GM21528 (cell line): ENCODE results near the gene TMPRSS11A.

ENCODE experiments used
- ATAC-seq: cut with Tn5 transposase; IDR thresholded peaks from one replicate; pipeline ENCODE4 v1.9.1; 2021; ENCODE audit warnings: mild to moderate bottlenecking, moderate library complexity; ENCODE audit not compliant: unreplicated experiment, low FRiP score

The TMPRSS11A gene

DNA sequence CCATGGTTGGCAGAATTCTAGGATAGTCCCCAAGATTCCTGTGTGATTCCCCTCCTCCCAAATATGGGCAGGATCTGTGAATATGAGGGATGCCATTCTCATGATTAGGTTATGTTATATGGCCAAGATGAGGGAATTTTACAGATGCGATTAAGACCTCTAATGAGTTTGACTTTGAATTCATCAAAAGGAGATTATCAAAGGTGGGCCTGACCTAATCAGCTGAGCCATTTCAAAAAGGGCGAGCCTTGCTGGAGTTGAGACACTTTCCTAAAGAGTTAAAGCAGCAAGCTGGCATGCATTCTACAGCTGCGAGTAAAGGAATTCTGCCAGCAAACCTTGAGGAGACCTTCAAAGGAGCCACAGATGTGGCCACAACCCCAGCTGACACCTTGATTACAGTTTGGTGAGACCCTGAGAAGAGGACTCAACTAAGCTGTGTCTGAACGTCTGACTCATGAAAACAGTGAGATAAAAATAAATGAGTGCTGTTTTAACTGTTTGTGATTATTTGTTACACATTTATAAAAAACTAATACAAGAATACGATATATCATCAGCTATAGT, 47.8 kb downstream of the TMPRSS11A start:
- ATAC-seq, result no peak

DNA sequence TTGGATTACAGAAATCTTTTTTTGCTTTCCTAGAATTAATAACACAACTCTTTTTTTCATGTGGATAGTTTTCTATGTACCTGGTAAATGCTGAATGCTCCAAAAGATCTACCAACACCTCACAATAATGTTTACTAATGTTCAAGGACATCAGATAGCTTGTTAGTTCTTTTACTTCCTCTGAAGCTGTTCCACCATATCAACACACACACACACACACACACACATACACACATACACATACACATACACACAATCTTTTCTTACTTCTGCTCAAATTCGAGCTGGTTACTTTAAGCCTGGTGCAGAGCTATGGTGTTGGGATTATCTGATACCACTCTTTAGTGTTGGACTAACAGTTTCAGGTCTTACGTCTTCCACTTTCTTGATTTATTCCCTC, 51.2 kb downstream of the TMPRSS11A start:
- no peak for ATAC-seq

DNA sequence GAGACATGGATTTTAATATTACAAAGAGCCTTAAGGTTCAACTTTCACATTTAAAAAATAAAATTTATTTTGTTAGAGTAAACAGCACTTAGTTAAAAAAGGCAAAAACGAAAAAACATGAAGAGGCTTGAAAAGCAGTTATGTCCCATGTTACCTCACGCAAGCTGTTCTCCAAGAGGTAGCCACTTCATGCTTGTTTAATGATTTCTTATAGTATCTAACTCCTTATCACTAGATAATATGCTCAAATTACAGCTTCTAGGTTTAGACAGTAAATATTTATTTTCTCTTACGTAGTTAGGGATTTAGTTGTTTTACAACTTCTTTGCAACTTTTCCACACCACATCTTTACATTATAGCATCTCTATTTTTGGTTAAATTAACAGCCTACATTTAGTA, 51.7 kb downstream of the TMPRSS11A start:
- ATAC-seq, result no peak

DNA sequence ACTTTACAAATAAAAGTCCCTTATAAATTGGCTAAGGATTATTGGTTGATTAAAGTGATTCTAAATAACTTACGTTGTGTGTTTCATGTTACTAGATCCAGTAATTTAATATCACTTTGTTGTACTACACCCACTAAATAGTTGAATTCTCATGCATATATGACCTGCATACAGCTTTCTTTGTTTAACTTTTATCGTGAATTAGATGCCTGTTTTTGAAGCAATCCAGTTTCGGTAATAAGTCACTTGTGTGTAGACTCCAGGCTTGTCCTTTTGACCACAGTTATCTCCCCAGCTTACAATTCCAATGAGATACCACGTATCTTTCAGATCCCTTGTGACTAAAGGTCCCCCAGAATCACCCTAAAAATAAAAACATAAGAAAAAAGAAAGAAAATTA, 52.2 kb downstream of the TMPRSS11A start:
- no peak for ATAC-seq

DNA sequence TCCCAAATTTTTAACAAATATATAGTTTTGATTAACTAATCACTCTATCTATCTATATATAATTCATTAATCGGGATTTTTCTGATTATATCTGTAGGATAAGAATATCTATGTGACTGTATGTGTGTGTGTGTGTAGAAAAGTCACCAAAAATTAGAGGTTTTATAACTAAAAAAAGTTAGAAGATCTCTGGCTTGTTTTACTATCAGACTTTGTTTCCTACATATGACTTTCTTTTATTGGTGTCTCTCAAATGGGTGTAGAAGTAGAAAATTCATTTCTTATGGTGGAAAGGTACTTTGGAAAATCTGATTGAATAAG, 52.7 kb downstream of the TMPRSS11A start:
- ATAC-seq, result no peak

DNA sequence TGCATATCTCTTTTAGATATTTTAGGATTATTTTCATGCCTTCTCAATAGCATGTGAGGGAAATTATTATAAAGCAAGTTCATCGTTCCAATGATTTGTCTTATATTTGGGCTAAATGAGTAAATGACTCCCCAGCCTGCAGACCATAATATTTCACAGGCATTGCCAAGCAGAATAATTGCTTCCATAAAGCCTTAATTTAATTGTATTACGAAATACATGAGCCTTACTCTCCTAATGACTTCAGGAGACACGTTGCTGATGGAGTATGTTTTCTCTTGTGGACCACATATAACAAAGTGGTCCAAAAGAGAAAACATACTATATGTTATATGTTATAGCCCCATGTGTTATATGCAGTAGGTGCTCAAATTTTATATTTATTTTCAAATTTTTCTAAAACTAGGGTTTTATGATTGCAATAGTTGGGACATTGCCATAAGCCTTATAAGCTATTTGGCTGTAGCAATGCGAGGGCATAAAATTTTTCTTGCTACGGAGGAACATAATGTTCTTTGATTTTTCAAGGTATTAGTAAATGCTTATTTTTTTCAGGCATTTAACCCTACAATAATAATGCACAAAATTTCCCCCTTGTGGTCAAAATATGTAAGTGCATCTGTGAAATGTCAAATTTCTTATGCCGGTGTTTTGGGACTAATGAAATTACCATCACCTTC, 53.2 kb downstream of the TMPRSS11A start:
- no peak for ATAC-seq

DNA sequence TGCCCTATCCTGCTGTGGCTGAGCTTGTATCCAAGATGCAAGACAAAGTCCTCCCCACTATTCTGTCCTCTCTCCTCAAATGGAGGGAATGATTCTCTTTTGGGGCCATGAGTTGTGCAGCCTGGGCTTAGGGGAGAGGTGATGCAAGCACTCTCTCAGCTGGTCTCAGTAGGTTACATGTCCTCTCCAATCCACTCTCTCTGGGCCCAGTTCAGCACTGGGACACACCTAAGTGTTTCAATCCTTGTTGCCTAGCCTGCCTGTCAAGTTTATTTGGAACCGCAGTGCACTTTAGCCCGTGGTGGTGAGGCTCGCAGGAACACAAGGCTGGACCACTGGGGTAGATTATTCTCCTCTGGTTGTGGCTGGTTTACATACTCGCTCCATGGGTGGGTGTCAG, 55.6 kb downstream of the TMPRSS11A start:
- no peak for ATAC-seq

DNA sequence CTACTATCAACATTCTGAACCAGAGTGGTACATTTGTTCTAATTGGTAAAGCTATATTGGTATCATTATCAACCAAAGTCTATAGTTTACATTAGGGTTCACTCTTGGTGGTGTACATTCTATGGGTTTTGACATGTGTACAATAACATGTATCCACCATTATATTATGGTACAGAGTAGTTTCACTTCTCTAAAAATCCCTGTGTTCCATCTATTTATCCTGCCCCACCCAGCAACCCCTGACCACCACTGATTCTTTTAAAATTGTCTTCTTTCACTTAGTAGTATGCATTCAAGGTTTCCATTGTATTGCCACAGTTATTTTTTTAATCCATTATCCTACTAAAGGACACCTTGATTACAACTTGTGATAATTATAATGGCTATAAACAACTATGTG, 64.2 kb downstream of the TMPRSS11A start:
- ATAC-seq, result no peak

DNA sequence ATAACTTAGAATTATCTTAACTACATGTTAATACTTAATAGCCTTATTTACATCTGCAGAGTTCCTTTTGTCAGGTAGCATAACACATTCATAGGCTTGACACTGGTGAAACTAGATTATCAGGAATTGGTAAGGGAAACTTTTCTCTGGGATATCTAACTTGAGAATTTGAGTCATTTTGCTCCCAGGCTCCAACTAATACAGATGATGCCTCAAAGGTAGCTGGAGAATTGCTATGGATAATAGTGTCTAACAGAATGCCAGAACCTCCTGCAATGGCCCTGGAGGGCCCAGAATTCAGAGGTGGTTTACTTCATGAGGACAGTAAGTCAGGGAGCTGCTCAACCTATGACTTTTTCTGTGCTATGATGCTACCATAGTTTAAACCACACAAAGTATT, 65.6 kb downstream of the TMPRSS11A start:
- no peak for ATAC-seq

DNA sequence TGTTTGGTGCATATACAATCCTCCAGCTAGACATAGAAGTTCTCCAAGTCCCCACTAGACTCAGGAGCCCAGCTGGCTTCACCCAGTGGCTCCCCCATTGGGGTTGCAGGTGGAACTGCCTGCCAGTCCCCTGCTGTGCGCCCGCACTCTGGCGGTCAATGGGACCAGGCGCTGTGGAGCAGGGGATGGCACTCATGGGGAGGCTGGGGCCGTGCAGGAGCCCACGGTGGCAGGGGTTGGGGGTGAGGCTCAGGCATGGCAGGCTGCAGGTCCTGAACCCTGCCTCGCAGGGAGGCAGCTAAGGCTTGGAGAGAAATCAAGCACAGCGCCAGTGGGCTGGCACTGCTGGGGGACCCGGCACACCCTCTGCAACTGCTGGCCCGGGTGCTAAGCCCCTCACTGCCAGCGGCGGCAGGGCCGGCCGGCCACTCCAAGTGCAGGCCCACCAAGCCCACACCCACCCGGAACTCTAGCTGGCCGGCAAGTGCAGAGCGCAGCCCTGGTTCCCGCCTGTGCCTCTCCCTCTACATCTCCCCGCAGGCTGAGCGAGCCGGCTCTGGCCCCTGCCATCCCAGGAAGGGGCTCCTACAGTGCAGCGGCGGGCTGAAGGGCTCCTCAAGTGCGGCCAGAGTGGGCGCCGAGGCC, 66.8 kb downstream of the TMPRSS11A start:
- no peak for ATAC-seq

DNA sequence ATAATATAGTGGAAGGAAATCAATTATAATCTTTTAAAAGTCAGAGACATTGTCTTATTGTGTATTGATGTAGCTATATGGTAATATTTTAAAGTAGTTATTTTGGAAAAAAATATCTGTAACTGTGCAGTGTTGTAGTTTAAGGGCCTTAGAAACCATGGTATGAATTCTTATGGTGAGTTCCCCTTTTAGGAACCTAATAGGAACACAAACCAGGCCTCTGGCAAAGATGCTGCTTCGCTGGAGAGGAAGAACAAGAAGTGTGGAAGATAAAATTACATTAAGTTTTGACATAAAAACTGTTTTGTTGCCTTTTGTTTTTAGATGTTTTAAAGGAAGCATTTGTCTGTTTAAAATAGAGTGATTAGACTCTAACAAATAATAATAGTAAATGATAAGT, 68.6 kb downstream of the TMPRSS11A start:
- ATAC-seq, result no peak

DNA sequence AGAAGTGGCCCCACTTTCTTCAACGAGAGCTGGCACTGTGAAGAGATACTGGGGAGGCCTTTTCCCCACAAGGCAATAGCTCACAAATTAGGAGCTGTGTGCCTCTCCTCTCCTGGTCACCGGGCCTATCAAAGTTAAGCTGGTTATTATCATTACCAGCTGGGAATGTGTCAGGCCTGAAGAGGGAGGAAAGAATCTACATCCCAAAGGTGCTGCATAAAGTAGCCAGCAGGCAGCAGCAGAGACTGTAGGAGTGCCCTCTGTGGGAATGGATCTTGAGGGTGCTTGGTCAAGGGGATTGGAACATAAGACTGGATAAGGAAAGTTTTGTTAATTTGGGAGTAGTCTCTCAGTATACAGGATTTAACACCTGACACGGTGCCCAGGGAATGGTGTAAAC, 70.4 kb downstream of the TMPRSS11A start:
- ATAC-seq, result no peak

DNA sequence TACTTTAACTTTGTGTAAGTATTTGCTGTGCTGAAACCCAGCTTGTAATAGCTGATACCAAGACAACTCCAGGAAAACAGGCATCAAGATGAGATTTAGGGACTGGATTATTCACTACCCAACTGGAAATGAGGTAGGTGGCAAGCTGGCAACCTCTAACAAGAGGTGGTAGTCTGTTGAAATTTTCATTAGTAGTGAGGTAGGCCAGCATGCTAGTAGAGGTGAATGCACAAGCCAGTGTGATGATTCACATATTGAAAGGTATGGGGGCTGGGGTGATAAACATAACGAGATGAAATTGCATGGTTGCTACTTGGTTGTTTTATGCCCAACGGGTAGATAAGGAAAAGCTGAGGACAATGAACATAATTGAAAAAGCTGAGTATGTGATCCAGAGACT, 71.0 kb downstream of the TMPRSS11A start:
- ATAC-seq, result no peak

DNA sequence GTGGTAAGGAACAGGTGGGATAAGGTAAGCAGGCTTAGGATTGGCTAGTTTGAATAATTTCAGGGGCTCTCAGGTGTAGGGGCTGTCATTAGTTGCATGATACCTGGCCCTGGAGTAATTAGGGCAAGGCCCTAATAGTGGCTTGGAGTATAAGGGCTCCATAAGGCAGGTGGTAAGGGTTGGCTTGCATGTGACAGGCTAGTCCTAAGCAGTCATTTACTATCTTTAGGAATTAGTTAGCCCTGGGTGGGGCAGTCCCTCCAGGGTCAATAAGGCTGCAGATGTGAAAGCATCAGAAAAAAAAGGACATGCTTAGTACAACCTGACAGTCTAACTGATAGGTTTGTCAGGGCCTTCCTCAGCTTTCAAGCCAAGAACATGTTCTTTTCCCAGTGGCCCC, 71.6 kb downstream of the TMPRSS11A start:
- no peak for ATAC-seq

DNA sequence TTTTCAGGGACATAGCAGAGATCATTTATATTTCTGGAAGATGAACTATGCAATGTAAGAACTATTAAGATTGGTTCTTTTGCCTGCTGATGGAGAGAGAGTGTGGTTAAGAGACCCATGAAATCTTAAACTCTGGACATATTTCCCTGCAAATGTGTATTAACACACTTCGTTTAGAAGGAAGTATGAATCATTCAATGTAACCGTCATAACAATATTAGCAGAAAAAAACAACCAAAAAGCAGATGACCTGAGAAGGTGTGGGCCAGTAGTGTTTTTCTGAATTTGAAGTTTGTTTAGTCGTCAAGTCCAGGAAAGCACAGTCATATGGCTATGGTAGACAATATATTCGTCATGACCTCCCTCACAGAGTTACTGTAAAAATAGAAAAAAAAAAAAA, 77.0 kb downstream of the TMPRSS11A start:
- no peak for ATAC-seq

DNA sequence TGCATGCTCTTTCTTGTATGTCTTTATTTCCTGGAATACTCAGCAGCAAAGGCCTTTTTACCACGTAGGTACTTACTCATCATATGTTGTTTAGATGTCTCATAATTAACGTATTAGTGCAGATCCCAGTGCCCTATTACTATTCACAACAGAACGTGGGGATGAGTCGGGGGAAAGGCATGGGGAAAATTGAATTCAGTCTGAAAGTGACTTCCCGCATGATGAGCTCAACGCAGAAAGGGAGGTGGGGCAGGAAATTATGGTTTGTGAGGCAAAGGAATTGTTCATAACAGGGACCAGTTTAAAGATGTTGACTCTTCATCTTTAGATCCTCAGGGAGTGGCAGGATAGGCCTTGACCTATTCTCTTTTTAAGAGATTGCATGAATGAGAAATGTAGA, 77.5 kb downstream of the TMPRSS11A start:
- ATAC-seq, result no peak

DNA sequence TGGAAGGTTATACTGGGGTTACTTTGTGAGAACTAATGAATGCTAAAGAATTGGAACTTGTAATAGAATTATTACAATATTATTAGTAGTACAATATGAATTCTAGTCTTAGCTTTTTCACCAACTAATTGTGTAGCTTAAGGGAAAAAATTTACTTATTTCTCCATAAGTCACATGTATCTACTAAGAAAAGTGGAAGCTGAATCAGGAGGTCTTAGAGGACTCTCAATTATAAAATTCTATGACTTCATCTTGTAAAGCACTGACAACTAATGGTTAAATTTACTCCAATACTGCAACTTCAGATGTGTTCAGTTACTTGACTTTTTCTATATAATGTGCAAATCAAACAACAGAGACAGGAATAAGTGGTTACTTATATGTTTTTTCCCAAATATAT, 78.6 kb downstream of the TMPRSS11A start:
- ATAC-seq, result no peak

DNA sequence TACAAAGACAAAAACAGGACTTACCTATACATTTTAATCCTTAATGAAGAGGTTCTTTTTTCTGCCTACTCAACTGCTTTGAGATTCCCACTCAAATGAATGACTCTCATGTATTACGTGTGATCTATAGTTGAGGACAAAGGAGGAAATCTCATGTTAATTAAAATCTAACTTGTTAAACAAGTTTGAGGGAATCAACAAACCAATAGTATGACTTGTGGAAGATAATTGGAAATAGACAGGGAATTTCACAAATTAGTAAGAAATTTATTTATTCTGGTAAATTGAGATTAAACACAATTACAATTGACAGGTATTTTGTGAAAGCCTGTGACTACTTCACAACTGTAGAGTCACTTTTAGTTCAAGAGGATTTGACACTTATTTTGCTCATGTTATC, 79.4 kb downstream of the TMPRSS11A start, which contains the start of gene TMPRSS11D:
Gene TMPRSS11D (minus strand): TSS at position 101 of the 400 bp plus-strand sequence. CDS start 69 bp downstream, at position 32.
- no peak for ATAC-seq

DNA sequence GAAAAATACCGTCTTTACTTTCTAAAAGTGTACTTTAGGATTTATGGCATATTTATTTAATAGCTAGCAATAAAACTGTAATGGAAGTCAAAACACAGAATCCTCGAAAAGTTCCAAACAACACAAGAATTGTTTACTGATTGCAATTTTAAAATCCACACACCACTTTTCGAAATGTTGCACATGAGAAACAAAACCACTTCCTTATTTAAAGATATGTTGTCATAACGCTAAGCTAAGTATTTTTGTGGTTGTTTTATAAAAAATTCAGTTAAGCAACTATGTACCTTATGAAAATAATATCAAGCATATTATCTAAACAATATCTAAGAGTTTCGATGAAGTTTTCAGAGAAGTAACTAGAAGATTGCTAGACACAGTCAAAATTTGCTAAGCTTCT, 79.8 kb downstream of the TMPRSS11A start:
- no peak for ATAC-seq

DNA sequence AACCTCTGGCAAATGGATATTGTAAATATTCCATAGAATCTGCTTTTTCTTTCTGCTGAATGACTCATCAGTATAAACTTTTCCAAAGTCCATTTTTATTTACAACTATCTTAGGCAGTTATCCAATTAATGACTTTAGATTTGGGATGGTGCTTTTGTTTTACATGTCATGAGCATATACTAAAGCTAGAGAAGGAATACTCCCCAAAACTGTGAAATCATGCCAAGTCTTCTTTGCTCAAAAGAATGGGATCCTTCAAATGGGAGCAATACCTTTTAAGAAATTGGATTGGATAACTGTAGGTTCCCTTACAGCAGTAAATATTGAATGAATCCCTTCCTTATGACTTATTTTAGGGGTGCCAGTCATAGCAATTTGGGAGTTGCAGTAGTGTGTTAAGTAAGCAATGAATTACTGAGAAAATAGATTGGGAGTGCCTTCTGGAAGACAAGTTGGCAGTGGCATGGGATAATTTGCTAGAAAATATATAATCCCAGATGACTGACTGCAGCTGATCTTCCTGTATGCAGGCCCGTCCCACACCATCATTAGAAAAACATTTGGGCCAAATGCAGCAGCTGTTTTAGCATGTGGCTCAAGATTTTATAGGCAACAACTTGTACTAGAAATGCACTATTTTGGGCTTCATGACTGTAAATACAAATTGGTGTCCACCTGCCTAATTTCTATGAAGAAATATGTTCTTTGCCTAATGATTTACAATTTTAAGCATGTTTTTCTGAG, 82.3 kb downstream of the TMPRSS11A start:
- no peak for ATAC-seq

DNA sequence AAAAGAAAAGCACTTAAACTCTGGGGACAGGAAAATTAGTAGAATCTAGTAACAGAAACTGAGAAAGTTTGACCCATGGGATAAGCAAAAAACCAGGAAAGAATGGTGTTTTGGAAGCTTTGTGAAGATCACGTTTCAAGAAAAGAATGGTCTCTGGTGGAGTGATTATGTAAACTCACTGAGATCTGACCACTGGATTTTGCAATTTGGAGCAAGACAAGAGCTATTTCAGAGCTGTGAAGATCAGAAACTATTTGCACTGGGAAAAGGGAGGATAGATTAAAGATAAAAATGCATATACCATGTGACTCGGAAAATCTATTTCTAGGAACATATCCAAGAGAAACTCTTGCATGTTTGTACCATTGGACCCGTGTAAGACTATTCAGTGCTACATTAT, 83.8 kb downstream of the TMPRSS11A start:
- no peak for ATAC-seq

DNA sequence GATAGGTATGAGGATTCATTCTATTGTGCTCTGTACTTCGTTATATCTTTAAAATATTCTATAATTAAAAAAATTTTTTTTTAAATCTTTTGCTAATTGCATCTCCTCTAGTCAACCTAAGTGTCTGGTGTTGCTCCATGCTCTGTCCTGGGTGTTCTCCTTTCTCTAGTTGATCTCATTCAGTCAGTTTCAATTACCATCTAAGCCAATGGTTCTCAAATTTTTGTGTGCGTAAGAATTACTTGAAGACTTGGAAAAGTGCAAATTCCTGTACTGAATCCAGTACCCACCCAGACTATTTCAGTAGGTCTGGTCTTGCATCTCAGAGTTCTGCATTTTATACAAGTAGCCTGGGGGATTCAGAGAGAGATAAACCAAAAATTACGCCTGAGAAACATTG, 86.2 kb downstream of the TMPRSS11A start:
- ATAC-seq, result no peak
